SK-N-MC (cell line): ENCODE data around the gene HNRNPAB.
A peak's percentile ranks its signal among the peaks of the same experiment; 100 is the strongest.

ENCODE experiments used
- EZH2 ChIP-seq: fragments of 200-600 bp; sonication (generic); IDR thresholded peaks from one replicate; pipeline ENCODE4 v1.6.1; 2017; ENCODE audit warnings: antibody characterized with exemption
- FOXP2 ChIP-seq: optimal IDR thresholded peaks from 2 replicates; pipeline ENCODE3; 2011; ENCODE audit warnings: mild to moderate bottlenecking, moderate library complexity; ENCODE audit not compliant: insufficient read depth; ENCODE audit errors: extremely low read length, control extremely low read depth
- POLR2AphosphoS5 ChIP-seq: IDR thresholded peaks from 2 replicates; pipeline ENCODE4 v1.6.1; 2012; ENCODE audit warnings: mild to moderate bottlenecking, low read depth, low read length, borderline replicate concordance

DNA sequence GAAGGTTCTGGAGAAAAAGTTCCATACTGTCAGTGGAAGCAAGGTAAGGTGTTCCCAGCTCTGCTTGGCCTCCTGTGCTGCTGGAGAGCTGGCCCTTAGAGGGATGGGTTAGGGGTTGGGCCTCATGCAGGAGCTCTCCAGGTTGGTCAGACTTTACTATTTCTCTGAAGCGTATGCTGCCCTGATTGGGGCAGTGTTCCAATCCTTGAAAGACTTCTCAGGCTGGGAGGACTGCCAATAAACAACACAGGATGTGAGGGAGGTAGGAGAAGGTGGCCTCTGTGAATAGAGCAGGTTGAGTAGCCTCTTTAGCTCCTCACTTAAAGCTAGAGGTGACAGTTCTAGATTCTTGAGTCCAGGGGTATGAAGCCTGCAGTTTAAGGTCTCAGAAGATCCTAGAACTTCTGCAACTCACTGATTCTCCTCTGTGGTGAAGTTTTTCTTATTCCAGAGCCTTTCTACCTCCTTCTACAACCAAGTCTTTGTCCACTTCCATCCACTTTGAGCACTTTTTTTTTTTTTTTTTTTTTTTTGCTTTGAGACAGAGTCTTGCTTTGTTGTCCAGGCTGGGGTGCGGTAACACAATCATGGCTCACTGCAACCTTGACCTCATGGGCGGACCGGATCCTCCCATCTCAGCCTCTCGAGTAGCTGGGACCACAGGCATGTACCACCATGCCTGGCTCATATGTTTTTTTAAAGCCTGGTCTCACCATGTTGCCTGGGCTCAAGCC lies 3.0 kb downstream of the HNRNPAB start:
- 0 out of 2 replicates have a peak, but pooled peaks have one; percentile 8 for TF ChIP-seq POLR2AphosphoS5
- TF ChIP-seq EZH2, result no peak
- TF ChIP-seq FOXP2, result no peak
